GM13977 (cell line): ENCODE measurements around the gene OTOGL.

Experiments used
- DNase-seq: peaks from one replicate; pipeline ENCODE4 v3.0.0; 2012; ENCODE audit warnings: low spot score
- CTCF ChIP-seq: IDR thresholded peaks from 2 replicates; pipeline ENCODE4 v1.5.1; 2012; ENCODE audit warnings: mild to moderate bottlenecking, control low read depth; ENCODE audit not compliant: insufficient read depth; ENCODE audit errors: extremely low read depth, missing control alignments
- in situ Hi-C: fragments of 300-500 bp; cut with MboI; formaldehyde crosslinking; loops from one replicate; pipeline ENCODE4 v1.12.0; 2022; ENCODE audit warnings: low sequenced_read_pairs, low pct_unique_long_range_greater_than_20kb, mixed read lengths, inconsistent platforms; ENCODE audit not compliant: unreplicated experiment

Gene OTOGL

GRCh38 chr12:80087486-80088213, 11.7 kb upstream of the OTOGL start:
- in situ Hi-C loops = no loop called here
- no peak for TF ChIP-seq CTCF
- no peak for DNase-seq

- DNase-seq = no peak
- in situ Hi-C loops = no loop called here
- no peak for TF ChIP-seq CTCF
Measured at GRCh38 chr12:80100591-80100990, 1.3 kb downstream of the OTOGL start.

- no peak for TF ChIP-seq CTCF
- in situ Hi-C loops = no loop called here
- no peak for DNase-seq
Measured at GRCh38 chr12:80101126-80101525, 1.8 kb downstream of the OTOGL start.

- DNase-seq = no peak
- in situ Hi-C loops = no loop called here
- no peak for TF ChIP-seq CTCF
Measured at GRCh38 chr12:80107221-80107620, 7.9 kb downstream of the OTOGL start.

- no peak for DNase-seq
- in situ Hi-C loops = no loop called here
- no peak for TF ChIP-seq CTCF
Measured at GRCh38 chr12:80116735-80117134, 17.4 kb downstream of the OTOGL start.

- DNase-seq = no peak
- in situ Hi-C loops = no loop called here
- no peak for TF ChIP-seq CTCF
Measured at GRCh38 chr12:80118565-80119324, 19.4 kb downstream of the OTOGL start.
